Kidney glomerular epithelial cell (primary cell): ENCODE results near the gene SND1.
"Not testable (repeated sequence)": the region's sequence is repeated elsewhere in the genome, so short reads cannot be mapped to it uniquely, and the experiment has no call there.

ENCODE experiments used
- DNase-seq: peaks from one replicate; lab custom pipeline; 2025; lab: John Stamatoyannopoulos, UW

The SND1 gene

GRCh38 chr7:127961786-127962453 is 309.9 kb downstream of the SND1 start:
- DNase-seq, result no peak

- DNase-seq, result no peak
These were observed 310.8 kb downstream of the SND1 start for GRCh38 chr7:127962589-127963361.

GRCh38 chr7:127963850-127964249 is 311.9 kb downstream of the SND1 start:
- not testable (repeated sequence) for DNase-seq

- no peak for DNase-seq
These were observed 315.3 kb downstream of the SND1 start for GRCh38 chr7:127967281-127967680.

GRCh38 chr7:127968547-127968946 is 316.6 kb downstream of the SND1 start:
- DNase-seq, result peak; percentile 12

GRCh38 chr7:127973832-127974231 is 321.8 kb downstream of the SND1 start:
- DNase-seq, result no peak

GRCh38 chr7:127974446-127975035 is 322.5 kb downstream of the SND1 start:
- no peak for DNase-seq

GRCh38 chr7:127976056-127976737 is 324.2 kb downstream of the SND1 start:
- no peak for DNase-seq

GRCh38 chr7:127976738-127977120 is 324.7 kb downstream of the SND1 start:
- DNase-seq, result no peak

- no peak for DNase-seq
These were observed 326.4 kb downstream of the SND1 start for GRCh38 chr7:127978421-127978820.

GRCh38 chr7:127979113-127979727 is 327.2 kb downstream of the SND1 start:
- no peak for DNase-seq

- DNase-seq, result no peak
These were observed 327.7 kb downstream of the SND1 start for GRCh38 chr7:127979728-127980126.

- DNase-seq, result no peak
These were observed 328.9 kb downstream of the SND1 start for GRCh38 chr7:127980901-127981300.

GRCh38 chr7:127981965-127982364 is 330.0 kb downstream of the SND1 start:
- no peak for DNase-seq

GRCh38 chr7:127983804-127984332 is 331.9 kb downstream of the SND1 start:
- no peak for DNase-seq

GRCh38 chr7:127986581-127987521 is 334.9 kb downstream of the SND1 start:
- DNase-seq, result no peak

- DNase-seq, result no peak
These were observed 336.8 kb downstream of the SND1 start for GRCh38 chr7:127988751-127989150.

GRCh38 chr7:127993317-127993716 is 341.3 kb downstream of the SND1 start:
- DNase-seq, result no peak

- DNase-seq, result no peak
These were observed 342.0 kb downstream of the SND1 start for GRCh38 chr7:127993987-127994386.

- no peak for DNase-seq
These were observed 343.3 kb downstream of the SND1 start for GRCh38 chr7:127995156-127995880.
